GM19467 (cell line): Measurements from ENCODE around the gene CHTOP.
"Not testable (repeated sequence)": the region's sequence is repeated elsewhere in the genome, so short reads cannot be mapped to it uniquely, and the experiment has no call there.

ENCODE experiments used
- ATAC-seq: cut with Tn5 transposase; IDR thresholded peaks from one replicate; pipeline ENCODE4 v1.9.1; 2021; ENCODE audit warnings: mild to moderate bottlenecking, moderate library complexity; ENCODE audit not compliant: unreplicated experiment

The CHTOP gene

DNA sequence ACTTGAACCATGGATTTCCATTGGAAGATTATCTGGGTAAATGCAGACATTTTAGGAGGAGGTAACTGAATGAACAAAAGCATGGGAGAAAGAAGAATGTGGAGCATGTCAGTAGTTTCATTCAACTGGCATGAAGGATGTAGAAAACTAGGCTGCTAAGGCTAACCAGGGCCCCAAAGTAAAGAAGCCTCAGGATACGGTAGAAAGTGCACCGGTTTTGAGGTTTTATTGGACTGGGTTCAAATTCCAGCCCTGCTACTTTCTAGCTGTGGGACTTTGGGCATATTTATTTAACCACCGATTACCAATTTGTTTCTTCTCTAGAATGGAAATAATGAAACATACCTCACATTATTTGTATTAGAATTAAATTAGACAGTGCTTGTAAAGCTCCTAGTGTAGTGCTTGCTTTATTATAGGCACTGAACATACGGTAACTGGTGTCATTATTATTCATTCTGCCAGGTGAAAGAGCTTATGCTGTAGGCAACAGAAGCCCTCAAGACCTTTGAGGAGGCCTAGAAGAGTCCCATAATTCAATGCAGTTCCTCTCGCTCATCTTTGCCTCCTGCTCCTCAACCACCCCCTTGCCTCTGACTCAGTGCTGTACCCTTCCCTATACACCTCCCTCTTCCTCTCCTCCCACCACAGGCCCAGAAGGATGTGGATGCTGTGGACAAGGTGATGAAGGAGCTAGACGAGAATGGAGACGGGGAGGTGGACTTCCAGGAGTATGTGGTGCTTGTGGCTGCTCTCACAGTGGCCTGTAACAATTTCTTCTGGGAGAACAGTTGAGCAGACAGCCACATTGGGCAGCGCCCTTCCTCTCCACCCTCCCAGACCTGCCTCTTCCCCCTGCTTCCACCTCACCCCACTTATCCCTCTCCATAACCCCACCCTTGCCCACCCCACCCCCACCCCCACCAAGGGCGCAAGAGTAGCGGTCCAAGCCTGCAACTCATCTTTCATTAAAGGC is 2.5 kb upstream of the CHTOP start:
- ATAC-seq = no peak

DNA sequence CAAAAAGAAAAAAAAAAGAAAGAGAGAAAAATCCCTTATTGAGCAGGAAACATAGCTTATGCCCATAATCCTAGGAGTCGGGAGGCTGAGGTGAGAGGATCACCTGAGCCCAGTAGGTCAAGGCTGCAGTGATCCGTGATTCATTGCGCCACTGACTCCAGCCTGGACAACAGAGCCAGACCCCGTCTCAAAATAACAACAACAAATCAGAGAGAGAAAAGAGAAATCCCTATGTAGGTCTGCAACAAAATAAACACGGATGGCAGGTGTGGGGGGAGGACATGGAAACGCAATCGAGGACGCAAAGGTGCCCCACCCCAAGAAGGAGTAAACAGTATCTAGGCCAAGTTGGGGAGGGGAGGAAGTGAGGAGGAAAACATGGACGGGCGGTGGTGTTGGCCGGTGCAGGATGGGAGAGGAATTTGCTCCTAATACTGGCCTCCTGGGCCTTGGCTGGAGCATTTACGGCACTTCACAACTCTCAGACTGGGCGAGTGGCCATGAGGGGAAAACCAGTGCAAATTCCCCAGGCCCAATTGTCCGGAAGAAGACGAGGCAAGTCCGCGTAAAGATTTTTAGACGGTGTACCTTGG is 609 bp upstream of the CHTOP start:
- no peak for ATAC-seq

DNA sequence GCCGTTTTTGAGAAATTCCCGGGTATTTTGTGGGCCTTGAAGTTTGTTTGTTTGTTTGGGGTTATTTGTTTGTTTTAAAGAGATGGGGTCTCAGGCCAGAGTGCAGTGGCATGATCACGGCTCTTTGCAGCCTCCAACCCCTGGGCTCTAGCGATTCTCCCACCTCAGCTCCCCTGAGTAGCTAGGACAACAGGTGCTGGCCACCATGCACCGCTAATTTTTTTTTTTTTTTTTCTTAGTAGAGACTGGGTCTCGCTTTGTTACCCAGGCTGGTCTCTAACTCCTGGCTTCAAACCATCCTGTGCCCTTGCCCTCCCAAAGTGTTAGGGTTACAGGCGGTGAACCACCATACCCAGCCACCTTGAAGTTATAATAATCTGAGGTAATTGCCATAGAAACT is 2.0 kb downstream of the CHTOP start:
- no peak for ATAC-seq

DNA sequence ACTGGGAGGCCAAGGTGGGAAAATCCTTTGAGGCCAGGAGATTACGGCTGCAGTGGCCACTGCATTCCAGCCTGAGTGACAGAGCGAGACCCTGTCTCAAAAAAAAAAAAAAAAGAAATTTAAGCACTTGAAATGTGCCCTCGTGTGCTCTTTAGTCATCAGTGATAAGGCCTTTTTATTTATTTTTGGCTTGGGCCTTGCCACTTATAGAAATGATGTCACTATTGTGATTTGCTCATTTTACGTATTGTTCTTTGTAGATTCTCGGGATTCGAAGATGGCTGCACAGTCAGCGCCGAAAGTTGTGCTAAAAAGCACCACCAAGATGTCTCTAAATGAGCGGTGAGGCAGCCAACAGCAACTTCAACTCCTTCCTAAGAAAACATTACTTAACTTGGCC is 2.4 kb downstream of the CHTOP start:
- no peak for ATAC-seq

DNA sequence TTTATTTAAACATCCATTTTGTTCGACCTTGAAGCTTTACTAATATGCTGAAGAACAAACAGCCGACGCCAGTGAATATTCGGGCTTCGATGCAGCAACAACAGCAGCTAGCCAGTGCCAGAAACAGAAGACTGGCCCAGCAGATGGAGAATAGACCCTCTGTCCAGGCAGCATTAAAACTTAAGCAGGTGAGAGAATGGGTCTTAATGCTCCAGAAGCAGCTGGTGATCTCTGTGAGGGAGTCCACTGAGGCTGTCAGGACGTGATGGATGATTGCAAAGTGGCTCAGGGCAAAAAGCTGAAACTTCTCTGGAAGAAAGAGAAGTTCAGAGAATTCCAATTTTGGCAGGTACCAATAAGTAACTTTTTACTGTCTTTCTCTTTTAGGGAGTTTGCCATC is 4.4 kb downstream of the CHTOP start:
- no peak for ATAC-seq

DNA sequence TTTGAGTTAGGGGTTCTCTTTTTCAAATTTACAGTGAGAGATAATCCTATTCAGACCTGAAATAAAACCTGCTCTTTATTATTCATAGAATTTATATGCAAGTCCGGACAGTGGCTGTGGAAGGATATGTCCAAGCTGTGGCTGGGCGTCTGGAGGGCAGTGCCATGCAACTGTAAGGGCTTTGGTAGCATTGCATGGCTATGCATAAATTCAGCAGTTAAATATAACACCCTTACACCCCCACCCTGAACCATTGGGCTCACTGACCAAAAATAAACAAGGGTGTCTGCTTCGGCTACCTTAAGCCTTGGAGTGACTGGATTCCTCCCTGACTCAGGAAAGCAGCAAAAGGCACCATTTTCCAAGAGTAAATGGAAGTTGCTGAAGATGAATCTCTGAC is 5.4 kb downstream of the CHTOP start:
- no peak for ATAC-seq

DNA sequence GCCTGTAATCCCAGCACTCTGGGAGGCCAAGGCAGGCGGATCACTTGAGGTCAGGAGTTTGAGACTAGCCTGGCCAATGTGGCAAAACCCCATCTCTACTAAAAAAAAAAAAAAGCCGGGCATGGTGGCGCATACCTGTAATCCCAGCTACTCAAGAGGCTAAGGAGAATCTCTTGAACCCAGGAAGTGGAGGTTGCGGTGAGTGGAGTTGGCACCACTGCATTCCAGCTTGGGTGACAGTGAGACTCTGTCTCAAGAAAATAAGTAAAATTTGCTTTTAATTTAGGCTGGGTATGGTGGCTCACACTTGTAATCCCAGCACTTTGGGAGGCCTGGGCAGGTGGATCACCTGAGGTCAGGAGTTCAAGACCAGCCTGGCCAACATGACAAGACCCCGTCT is 6.3 kb downstream of the CHTOP start:
- not testable (repeated sequence) for ATAC-seq

DNA sequence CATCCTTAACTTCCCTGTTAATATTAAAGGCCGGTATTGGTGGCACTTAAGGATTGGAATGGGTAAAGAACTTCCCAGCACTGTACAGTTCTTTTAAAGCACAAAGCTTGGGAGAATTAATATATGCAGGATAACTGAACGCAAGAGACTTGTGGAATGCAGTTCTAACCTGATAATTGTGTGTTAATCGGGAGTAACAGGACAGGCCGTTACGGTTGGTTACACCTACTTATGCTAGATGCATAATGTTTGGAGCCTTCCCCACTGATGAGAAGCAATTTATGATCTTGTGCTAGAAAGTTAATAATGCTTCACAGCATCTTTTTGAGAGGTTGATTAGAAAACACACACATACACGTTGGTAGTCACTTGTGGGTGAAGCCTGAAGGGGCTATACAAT is 7.0 kb downstream of the CHTOP start:
- no peak for ATAC-seq

DNA sequence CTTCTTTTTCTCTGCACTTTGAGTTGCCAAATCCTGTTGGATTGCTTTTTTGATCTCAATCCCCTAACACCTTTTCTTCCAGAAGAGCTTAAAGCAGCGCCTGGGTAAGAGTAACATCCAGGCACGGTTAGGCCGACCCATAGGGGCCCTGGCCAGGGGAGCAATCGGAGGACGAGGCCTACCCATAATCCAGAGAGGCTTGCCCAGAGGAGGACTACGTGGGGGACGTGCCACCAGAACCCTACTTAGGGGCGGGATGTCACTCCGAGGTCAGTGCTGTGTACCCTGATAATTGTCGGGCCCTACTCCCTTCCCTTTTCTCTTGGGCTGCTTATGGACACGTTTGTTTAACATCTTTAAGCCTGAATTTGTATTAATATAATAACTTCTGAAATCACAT is 8.3 kb downstream of the CHTOP start:
- ATAC-seq = no peak

DNA sequence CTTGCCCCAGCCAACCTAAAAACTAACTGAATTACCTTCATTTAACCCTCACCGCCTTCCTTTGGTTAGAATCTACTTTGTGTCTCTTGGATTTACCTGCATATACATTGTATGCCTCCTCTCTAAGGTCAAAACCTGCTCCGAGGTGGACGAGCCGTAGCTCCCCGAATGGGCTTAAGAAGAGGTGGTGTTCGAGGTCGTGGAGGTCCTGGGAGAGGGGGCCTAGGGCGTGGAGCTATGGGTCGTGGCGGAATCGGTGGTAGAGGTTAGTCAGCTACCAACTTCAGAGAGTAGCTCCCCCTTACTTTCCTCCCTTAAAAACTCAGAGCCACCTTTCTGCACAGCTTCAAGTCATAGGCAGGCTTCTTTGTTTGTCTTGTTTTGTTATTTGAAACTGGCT is 9.2 kb downstream of the CHTOP start:
- ATAC-seq = no peak

DNA sequence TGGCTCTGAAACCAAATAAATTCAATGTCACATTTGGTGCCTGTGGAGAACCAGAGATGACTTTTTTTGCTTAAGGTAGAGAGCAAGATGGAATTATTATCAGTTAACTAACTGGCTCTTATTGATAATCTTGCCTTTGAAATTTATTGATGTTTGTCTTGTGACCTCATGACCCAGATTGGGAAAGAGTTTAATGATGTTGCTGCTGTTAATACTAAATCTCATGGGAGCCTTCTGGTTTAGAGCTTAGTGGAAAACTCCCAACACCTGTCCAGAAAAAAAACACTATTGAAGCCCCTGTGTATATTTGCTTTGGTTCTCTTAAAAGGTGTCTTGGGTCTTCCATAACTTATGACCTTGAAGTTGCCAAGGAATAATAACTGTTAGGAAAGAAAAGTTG is 9.9 kb downstream of the CHTOP start:
- no peak for ATAC-seq

DNA sequence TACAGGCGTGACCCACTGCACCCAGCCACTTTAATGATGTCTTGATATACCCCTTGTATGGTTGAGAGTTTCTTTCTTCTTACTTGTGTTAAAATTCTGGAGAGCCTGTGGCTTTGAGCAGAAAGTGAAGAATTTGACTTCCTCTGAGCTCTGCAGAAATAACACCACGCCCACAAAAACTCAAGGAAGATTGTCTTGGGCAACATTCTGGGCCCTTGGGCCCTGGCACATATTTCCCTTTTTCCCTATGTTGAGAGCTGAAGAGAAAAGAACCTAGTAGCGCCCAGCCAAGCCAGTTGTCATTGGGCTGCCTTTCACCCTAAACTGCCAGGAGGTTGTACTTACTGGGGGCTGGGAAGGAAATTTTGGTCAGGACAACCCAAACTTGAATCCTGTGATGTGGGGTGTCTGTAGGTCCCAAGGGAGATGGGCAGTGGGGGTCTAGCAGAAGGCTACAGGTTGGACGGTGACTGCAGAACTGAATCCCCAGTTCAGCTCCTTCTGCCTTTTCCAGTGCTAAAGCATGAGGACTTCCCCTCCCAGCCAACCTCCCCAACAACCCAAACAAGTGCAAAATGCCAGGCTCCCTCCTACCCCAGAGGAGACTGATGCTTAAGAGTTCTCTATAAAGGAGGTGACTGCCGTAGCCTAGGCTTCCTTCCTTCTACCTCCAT is 12.9 kb downstream of the CHTOP start:
- ATAC-seq = no peak

DNA sequence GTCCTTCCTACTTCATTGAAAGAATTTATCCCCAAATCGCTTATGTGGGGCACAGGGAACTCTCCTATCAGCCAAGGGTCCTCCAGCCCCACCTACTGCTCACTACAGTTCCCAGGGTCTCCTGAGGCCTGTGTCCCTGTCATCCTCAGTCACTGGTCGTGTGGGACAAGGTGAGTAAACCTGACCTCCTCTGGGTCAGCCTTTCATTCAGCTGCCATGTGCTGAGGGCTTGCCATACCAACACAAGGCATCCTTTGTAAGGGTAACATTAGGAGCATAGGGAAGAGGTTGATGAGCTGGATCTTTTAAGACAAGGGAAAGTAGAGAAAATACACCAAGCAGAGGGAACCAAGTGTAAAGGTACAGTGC is 13.5 kb downstream of the CHTOP start:
- ATAC-seq = no peak

DNA sequence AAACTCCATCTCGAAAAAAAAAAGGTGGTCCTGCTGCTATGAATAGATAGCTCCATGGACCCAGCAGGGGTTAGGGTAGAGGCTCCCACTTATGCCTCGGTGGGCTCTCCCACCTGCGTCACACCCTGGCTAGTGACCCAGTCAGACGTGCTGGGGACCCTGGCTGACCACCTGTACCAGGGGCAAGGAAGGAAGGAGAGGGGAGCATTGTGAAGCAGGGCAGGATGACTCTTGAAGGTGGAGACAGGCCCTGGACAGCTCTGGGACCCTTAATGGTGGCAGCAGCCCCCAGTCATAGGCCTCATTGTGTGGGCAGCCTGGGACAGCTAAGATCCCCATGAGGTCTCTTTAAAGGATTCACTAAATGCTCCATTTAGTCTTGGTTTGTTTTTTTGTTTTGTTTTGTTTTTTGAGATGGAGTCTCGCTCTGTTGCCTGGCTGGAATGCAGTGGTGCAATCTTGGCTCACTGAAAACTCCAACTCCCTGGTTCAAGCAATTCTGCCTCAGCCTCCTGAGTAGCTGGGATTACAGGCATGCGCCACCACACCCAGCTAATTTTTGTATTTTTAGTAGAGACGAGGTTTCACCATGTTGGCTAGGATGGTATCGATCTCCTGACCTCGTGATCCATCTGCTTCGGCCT is 14.3 kb downstream of the CHTOP start:
- ATAC-seq = no peak

DNA sequence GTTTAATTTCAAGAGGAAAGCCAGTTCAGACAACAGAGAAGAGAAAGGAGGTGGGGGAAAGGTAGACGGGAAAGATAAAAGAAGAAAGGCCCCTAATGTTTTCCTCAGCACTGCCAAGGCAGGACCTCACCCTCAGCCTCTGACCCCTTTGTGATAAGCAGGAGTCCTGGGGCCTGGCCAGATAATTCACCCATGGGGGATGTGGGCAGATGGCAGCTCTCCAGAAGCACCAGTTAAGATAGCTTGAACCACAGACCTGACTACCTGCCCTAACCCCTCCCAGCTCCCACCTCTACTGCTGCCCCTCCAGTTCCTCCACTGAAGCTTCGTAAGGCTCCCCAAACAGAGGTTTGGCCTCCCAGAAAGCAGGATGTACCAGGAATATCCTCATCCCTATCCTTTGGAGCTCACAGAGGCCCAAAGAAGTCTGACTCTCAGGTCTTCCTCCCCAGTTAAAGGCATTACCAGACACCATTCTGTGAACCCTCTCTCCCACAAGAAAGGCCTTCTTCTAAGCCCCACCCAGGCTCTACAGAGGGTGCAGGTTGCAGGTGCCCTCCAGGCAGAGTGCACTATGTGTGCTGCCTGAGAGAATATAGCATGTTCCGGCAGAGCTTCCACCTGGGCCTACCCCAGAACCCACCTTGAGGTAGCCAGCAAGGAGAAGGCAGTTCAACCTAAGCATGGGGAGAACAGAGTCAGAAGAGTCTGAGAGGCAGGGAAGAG is 15.4 kb downstream of the CHTOP start:
- no peak for ATAC-seq

DNA sequence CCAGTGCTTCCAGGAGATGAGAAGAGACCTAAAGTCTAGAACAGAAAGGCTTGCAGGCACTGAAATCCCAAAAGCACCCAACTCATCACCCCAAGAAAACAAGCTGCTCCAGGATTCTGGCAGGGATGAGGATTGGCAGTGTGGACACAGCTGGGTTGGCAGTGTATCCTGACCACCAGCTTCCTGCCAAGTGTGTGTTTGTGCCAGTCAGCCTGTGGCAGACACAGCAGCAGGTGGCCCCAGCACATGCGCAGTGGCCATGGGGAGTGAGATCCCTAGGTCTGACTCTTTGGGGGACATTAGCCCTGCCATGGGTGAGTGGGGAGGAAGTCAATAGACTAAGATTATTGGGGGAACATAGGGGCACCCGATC is 16.0 kb downstream of the CHTOP start:
- ATAC-seq = no peak

DNA sequence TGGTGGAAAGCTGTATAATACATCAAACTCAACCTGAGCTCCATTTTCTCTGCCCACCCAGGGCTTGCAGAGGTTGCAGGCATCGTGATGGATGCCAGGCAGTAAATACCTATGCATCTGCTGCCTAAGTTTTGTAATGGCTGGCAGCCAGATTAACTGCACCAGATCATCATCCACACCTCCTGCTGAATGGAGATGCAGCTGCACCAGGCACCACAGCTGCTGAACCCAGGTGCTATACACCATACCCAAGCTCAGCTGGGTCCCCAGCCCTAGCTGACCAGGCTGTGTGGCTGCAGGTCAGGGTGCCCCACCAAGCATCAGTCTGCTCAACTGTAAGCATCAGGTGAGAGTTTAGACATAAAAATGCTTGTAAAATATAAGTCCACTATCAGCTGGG is 17.9 kb downstream of the CHTOP start:
- ATAC-seq = no peak

DNA sequence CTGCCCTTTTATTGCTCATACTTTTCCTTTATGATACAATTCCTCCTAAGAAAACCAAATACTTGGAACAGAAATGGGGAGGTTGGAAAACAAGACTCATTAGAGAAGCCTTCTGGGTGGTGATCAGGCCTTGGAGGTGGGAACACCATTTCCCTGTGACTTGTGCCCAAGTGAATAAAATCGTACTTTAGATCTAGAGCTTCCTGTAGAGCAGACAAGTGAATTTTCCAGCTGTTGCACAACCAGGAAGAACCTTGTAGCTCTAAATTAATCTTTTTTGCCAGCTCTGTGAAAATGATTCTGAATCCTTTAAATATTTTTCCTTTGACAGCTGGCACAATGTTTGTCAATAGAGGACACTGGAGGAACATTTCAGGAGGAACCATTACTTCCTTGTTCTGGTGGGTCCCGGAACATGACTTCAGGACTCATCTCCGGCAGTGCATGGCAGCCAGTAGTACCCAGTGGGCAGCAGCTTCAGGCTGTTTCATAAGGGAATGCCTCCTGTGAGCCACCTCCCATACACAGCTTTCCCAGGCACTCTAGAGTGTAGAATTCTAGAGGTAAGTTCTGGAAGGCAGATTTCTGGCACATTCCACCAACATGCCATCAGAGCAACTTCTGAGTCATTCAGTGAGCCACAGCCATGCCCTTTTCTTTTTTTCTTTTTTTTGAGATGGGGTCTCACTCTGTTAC is 19.1 kb downstream of the CHTOP start:
- ATAC-seq = no peak

DNA sequence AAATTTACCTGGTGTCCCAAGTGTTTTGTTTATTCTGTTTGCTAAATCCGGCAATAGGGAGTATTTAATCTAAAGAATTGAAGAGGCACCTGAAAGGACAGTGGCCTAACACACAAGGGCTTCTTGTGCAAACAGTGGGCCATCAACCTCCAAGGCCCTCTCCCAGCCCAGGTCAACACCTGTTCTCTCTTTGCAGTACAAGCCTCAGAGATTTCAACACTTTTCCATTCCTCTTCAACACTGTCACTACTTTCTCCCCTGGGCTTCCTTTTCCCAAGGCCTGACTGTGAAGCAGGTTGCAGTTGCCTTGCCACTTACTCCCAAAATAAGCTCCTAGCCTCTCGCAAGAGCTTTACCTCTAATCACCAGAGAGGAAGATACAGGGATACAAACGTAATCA is 21.5 kb downstream of the CHTOP start:
- ATAC-seq = no peak

DNA sequence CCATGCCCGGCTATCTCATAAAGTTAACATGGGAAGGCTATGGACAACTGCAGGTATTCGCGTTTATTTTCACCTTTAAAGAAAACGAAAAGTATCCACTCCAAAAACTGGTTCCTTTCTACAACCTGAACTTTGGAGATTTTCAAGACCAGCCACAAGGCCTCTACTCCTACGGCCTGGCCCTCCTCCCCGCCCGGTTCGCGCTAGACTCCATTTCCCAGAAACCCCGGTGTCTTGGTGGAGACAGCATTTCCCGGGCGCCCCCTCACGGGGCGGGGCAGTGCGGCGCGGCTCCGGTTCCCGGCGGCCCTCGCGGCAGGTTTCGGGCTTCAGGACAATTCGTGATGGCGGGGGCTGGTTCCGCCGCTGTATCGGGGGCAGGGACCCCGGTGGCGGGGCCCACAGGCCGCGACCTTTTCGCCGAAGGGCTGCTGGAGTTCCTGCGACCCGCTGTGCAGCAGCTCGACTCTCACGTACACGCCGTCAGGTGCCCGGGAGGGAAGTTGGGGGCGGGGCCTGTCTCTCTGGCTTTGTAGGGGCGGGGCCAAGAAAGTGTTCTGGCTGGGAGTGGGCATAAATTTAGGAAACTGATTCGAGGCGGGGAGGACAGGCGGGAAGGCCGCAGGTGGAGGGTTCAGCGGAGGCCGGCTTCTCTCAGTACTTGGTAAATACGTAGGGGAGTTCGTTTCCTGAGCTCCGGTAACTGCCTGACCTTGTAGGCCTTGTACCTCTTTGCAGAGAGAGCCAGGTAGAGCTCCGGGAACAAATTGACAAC is 24.7 kb downstream of the CHTOP start, which contains the start of gene SNAPIN:
Gene SNAPIN, plus strand, starts transcription at position 304 of the 775 bp plus-strand sequence. Its CDS starts 41 bp downstream, at position 345.
- ATAC-seq = peak; percentile 86
